Bronchial epithelial cell (primary cell): ENCODE results near the gene MCRIP2. TPM values are rescaled to one million over a fixed set of nuclear protein-coding genes. Genes with fewer than 3 reads are reported as not detected.

Experiments
- DNase-seq: peaks from one replicate; pipeline ENCODE4 v3.0.0-alpha.2; 2010; ENCODE audit warnings: low read depth
- FAIRE-seq: peaks from 2 replicates; lab custom pipeline; 2011; peaks lifted over from hg19 to GRCh38; lab: Jason Lieb, UNC
- H3K27me3 ChIP-seq: 2 replicates; pipeline ENCODE4 v1.5.1; 2011; ENCODE audit warnings: low read length; ENCODE audit not compliant: control insufficient read depth, insufficient read depth
- H3K36me3 ChIP-seq: 2 replicates; pipeline ENCODE4 v1.5.1; 2011; ENCODE audit warnings: low read length; ENCODE audit not compliant: control insufficient read depth, insufficient read depth
- H3K4me3 ChIP-seq: 2 replicates; pipeline ENCODE4 v1.5.1; 2011; ENCODE audit warnings: mild to moderate bottlenecking, low read depth, low read length, control low read depth
- CTCF ChIP-seq: IDR thresholded peaks from 2 replicates; pipeline ENCODE4 v1.5.1; 2011; ENCODE audit warnings: mild to moderate bottlenecking, moderate library complexity, low read length, control low read depth, inconsistent platforms; ENCODE audit not compliant: insufficient read depth, severe bottlenecking
- total RNA-seq: library from RNA; depleted of rRNA; stranded (reverse); fragments of >200 nt; gene quantifications from 2 replicates; pipeline ENCODE4 v1.2.1, GENCODE V29; 2014

Gene MCRIP2
- total RNA-seq, 1 donor from 2014 or later = 45.0 TPM

- TF ChIP-seq CTCF = no peak
- no peak for FAIRE-seq
- Histone ChIP-seq H3K27me3 (no peaks in the 10 kb centered on the region), H3K36me3 (peaks cover 26% of the 10 kb centered on the region), H3K4me3 (peak overlapping the region; percentile 72)
- no peak for DNase-seq
Measured at GRCh38 chr16:681746-682427, 40.3 kb downstream of the MCRIP2 start.

DNA sequence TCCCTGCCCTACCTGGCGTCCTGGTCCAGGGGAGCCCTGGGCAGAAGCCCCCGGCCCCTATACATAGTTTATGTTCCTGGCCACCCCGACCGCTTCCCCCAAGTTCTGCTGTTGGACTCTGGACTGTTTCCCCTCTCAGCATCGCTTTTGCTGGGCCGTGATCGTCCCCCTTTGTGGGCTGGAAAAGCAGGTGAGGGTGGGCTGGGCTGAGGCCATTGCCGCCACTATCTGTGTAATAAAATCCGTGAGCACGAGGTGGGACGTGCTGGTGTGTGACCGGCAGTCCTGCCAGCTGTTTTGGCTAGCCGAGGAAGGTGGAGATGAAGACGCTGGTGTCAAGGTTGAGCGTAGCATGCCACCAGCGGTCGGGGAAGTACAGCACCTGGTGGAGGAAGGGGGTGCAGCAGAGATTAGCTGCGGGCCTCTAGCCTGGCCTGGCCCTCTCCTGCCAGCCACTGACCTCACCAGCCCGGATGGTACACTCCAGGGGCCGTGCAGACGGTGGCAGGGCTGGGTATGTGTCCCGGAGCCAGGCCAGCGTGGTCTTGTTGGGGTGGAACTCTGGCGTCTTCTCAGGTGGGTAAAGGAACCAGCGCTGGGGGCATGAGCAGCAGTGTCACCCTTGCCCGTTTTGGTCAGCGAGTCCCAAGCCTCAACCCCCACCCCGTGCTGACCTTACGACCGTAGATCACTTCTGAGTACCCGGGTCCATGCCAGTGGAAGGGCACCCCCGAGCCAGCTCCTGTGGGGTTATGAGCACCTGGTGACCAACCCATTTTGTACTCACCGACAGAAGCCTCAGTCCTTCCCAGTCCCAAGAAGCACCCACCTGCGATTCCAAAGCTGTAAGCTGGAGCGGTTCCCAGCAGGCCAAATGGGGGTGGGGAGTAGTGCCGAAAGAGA, 41.1 kb downstream of the MCRIP2 start:
- TF ChIP-seq CTCF = no peak
- Histone ChIP-seq H3K4me3 (peak overlapping the region; percentile 70), H3K27me3 (no peaks in the 10 kb centered on the region), H3K36me3 (peaks cover 29% of the 10 kb centered on the region)
- FAIRE-seq = no peak
- DNase-seq = no peak

DNA sequence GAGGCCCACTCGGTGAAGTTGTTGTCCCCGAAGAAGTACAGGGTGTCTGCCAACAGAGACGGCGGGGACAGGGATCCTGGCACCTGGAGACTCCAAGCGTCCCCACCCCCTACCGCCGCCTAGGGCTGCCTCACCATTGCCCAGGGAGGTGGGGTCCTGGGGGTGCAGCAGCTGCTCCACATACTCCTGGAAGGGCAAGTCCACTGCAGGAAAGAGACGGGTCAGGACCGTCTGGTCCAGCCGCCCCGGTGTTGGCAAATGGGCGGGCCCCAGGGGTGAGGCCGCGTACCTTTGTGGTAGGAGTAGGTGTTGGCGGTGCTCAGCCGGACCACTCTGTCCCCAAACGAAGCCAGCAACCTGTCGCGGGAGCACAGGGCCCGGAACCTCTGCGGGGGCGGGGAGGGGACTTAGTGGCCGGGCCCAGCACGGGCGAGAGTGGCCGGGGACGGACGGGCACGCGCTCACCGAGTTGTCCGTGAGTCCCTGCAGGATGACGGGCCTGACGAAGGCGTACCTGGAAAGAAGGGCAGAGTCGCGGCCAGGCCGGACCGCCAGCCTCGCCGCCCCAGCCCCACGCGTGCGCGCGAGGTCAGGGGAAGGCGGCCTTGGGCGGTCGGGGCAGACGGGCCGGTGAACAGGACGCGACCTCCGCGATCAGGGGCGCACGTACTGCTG, 41.9 kb downstream of the MCRIP2 start:
- no peak for DNase-seq
- no peak for FAIRE-seq
- no peak for TF ChIP-seq CTCF
- Histone ChIP-seq H3K4me3 (peak overlapping the region; percentile 70), H3K36me3 (peaks cover 28% of the 10 kb centered on the region), H3K27me3 (no peaks in the 10 kb centered on the region)

DNA sequence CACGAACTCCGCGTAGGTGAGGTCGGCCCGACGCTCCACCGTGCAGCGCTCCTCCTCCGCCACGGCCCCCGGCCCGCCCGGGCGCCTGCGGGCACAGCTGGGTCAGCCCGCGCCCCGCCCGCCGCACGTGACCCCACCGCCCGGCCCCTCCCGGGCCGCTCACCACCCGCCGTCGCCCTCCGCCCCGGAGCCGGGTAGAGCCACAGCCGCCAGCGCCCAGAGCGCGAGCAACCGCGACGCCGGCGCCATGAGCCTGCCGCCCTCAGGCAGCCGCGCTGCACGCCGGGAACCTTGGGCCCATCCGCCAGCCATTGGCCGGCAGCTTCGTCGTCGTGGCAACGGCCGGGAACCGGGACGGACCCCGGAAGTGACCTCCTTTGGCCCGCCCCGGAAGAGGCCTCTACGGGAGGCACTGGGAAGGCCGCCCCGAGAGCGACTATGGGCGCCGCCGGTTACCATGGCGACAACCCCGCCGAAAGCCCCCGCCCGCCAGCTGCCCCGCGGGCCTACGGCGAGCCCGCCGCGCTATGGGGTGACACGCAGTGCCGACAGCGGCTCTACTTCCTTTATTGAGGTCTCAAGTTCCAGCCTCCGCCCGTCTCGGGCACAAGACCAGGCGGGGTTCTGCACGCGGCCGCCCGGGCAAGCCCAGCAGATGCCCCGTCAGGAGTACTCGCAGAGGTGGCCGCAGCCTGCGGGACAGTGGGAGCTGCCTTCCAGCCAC, 42.6 kb downstream of the MCRIP2 start, which contains the start of gene JMJD8:
TSS of gene JMJD8 (minus strand) at position 264 of the 724 bp plus-strand sequence. CDS start at position 249, 15 bp downstream.
- DNase-seq = peak; percentile 87

More for the DNA sequence above, 42.6 kb downstream of the MCRIP2 start, which contains the start of gene JMJD8:
- Histone ChIP-seq H3K4me3 (peak within 1 kb of the TSS; percentile 70), H3K36me3 (peaks cover 28% of the 10 kb centered on the region), H3K27me3 (no peaks in the 10 kb centered on the region)
- FAIRE-seq = no peak
- TF ChIP-seq CTCF = no peak
